GM12873 (cell line): ENCODE measurements around the gene COX18.

Source experiments
- CTCF ChIP-seq: IDR thresholded peaks from 2 replicates; pipeline ENCODE4 v1.5.1; 2012; ENCODE audit warnings: low read depth, mild to moderate bottlenecking, moderate library complexity, low read length, control low read depth; ENCODE audit not compliant: insufficient read depth; ENCODE audit errors: missing control alignments

The COX18 gene

DNA sequence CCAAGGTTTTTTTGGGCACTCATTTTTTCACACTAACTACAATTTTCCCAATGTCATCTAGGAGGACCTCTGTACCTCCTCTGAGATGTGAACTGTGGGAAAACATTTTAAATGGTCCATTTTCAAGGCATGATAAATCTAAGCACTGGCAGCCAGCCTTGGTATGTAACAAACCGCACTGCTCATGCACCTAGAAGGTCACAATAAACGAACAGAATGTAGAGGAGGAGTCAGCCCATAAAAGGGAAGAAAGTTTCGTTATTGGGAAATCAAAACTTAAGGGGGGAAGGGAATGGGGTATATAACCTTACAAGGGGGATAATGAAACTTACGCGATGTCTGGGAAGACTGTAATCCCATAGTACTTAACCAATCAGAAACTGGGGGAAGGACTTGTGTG is 16.4 kb downstream of the COX18 start:
- no peak for TF ChIP-seq CTCF

DNA sequence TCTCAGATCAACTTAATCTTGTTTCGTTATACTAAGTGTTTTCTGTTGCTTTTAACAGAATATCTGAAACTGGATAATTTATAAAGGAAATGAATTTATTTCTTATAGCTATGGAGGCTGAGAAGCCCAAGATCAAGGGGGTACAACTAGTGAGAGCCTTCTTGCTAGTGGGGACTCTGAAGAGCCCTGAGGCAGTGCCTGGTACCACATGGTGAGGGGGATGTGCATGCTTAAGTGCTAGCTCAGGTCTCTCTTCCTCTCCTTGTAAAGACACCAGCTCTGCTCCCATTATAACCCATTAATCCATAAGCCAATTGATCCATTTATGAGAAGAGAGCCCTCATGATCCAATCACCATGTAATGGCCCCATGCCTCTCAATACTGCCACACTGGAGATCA is 17.9 kb downstream of the COX18 start:
- no peak for TF ChIP-seq CTCF

DNA sequence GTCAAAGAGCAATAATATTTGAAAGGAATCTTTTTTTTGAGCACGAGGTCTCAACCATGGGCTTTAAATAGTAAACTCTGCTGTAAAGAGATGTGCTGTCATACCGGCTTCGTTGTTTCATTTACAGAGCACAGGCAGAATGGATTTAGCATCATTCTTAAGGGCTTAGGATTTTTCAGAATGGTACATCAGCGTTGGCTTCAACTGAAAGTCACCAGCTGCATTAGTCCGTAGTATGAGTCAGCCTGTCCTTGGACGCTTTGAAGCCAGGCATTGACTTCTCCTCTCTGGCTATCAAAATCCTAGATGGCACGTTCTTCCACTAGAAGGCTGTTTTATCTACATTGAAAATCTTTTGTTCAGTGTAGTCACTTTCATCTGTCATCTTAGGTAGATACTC is 23.6 kb downstream of the COX18 start:
- no peak for TF ChIP-seq CTCF

DNA sequence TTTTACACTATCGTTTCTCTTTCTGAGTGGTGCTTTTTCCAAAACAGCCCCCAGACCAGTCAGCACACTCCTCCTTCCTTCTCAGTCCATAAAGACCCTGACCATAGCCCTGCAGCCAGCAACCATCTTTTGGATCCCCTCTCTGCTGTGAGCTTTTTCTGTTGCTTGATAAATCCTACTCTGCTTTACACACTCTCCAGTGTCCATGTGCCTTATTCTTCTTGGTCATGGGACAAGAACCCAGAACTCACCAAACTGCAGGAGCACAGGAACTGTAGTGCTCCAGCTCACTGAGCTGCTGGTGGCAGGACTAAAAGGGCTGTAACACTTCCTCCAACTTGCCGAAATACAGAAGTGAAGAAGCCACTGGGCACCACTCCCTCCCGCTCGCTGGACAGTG is 32.5 kb downstream of the COX18 start:
- TF ChIP-seq CTCF, result no peak

DNA sequence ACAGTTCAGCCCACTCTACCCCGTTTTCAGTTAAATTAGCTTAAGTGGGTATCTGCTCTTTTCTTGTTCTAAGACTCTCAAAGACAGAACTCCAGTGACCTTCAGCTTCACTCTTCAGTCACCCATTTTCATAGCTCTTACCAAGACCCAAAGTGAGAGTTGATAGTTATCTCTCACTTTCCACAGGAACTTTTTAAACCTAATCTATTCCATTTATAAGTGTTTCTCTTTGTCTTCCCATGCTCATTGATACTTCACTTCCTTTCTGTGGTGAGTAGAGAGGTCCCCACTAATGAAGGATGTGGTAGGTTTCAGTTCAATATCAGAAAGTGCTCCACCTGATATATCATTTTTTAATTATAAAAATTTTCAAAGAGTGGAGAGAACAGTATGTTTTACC is 33.4 kb downstream of the COX18 start:
- no peak for TF ChIP-seq CTCF

DNA sequence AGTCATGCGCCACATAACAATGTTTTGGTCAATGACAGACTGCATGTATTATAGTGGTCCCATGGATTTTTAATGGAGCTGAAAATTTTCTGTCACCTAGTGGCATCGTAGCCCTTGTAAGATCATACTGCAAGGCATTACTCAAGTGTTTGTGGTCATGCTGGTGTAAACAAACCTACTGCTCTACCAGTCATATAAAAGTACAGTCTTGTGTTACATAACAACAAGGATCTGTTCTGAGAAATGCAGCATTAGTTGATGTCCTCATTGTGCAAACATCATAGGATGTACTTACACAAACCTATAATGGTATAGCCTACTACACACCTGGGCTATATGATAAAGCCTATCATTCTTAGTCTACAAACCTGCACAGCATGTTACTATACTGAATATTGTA is 34.6 kb downstream of the COX18 start:
- TF ChIP-seq CTCF, result no peak

- TF ChIP-seq CTCF, result no peak
Measured at GRCh38 chr4:73028621-73029020, 40.9 kb downstream of the COX18 start.

DNA sequence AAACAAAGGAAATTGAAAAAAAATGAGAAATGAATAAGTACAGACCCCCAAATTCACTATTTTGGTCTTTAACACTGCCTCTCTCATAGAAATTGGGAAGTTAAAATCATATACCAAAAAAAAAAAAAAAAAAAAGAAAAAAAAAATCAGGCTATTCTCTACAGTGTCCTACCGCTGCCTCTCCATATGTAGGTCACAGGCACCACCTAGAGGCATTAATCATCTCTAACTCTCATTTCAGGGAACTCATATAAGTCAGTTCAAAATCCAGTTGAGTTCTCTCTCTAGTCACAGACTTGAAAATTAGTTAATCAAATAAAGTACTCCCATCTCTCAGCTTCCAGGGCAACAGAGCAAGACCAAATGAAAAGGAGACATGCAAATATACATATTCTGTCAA is 47.9 kb downstream of the COX18 start:
- peak; percentile 44 for TF ChIP-seq CTCF
